ENCODE measurements around the gene RGMA. TPM values are rescaled to one million over a fixed set of nuclear protein-coding genes. Genes with fewer than 3 reads are reported as not detected.

The RGMA gene
- total and polyA plus RNA-seq, 10 of the 15 experiments (the other 5 are each of a cell fraction or from before 2014, with no cell fraction given), result not detected

DNA sequence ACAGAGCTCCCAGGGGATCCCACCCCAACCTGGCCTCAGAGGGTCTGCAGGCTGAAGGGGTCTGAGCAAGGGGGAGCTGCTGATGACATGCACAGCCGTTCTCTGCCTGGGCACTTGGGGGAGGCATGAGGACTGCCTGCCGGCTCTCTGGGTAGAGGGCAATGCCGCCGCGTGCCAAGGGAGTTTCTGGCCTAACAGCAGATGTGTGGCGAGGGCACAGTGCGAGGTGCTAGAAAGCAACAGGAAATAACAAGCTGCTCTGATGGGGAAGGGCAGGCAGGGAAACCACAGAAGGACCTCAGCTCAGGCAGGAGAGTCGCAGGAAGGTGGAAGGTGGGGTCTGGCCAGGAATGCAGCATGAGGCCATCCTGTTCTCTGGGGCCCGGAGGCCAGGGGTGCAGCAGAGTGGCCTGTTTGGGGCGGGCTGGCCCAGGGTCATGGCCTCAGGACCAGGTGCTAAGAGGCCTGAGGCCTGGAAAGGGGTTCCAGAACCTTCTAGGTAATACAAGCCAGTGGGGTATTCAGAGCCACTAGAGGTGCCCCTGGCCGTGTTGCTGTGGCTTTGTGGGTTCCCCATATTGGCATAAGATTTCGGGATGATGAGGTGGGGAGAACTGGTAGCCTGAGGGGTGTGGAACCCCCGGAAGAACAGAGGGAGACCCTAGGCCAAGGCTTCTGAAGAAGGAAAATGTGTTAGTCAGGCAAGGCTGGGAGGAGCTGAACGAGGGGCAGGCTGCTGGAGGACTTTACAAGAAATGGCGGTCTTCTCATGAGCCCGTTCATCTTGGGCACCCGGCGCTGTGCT lies 41.2 kb downstream of the RGMA start:
- FAIRE-seq (no peak), DNase-seq (ENCODE audit: low read depth, low spot score) (no peak), ATAC-seq (no peak; the same call in 1 of the 3 replicates)
- 18% methylated on average over 18 of the region's 18 CpGs for WGBS (ENCODE audit: insufficient coverage, insufficient replicate concordance, low lambda C conversion rate, missing lambda C conversion rate)
- intact Hi-C loops (cut with micrococcal nuclease; ENCODE audit: unreplicated experiment), result no loop called here
- no peak overlapping the region for H3K27ac ChIP-seq (ENCODE audit: control insufficient read depth, insufficient read depth)
- in situ Hi-C loops (cut with MboI), result loop anchor here (25.0 kb wide), 1 partner anchor 1264 kb away; no protein-coding TSS in a partner anchor
- no peaks in the 10 kb centered on the region for H3K27me3 ChIP-seq (replicated peaks in 1 of 2; ENCODE audit: control insufficient read depth in 2 of 2, insufficient read depth in 2 of 2, low read length in 1 of 2)
- no peaks in the 10 kb centered on the region for H3K9me3 ChIP-seq (replicated peaks; ENCODE audit: control insufficient read depth, insufficient read depth, low read length)
- TF ChIP-seq, protein P1, sequence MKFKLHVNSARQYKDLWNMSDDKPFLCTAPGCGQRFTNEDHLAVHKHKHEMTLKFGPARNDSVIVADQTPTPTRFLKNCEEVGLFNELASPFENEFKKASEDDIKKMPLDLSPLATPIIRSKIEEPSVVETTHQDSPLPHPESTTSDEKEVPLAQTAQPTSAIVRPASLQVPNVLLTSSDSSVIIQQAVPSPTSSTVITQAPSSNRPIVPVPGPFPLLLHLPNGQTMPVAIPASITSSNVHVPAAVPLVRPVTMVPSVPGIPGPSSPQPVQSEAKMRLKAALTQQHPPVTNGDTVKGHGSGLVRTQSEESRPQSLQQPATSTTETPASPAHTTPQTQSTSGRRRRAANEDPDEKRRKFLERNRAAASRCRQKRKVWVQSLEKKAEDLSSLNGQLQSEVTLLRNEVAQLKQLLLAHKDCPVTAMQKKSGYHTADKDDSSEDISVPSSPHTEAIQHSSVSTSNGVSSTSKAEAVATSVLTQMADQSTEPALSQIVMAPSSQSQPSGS (IDR thresholded peaks at IDR 0.05; ENCODE audit: low read length), result no peak
- no peak for TF ChIP-seq NFYA (IDR thresholded peaks at IDR 0.05; ENCODE audit: borderline replicate concordance, low read depth, low read length)
- TF ChIP-seq NR2F1 (conservative IDR thresholded peaks at IDR 0.05), result no peak
- no peak for TF ChIP-seq RELA (IDR thresholded peaks at IDR 0.05; ENCODE audit: borderline replicate concordance, partially characterized antibody)
- TF ChIP-seq, protein P2, sequence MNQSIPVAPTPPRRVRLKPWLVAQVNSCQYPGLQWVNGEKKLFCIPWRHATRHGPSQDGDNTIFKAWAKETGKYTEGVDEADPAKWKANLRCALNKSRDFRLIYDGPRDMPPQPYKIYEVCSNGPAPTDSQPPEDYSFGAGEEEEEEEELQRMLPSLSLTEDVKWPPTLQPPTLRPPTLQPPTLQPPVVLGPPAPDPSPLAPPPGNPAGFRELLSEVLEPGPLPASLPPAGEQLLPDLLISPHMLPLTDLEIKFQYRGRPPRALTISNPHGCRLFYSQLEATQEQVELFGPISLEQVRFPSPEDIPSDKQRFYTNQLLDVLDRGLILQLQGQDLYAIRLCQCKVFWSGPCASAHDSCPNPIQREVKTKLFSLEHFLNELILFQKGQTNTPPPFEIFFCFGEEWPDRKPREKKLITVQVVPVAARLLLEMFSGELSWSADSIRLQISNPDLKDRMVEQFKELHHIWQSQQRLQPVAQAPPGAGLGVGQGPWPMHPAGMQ (IDR thresholded peaks at IDR 0.05; ENCODE audit: borderline replicate concordance), result no peak
- TF ChIP-seq, protein P3, sequence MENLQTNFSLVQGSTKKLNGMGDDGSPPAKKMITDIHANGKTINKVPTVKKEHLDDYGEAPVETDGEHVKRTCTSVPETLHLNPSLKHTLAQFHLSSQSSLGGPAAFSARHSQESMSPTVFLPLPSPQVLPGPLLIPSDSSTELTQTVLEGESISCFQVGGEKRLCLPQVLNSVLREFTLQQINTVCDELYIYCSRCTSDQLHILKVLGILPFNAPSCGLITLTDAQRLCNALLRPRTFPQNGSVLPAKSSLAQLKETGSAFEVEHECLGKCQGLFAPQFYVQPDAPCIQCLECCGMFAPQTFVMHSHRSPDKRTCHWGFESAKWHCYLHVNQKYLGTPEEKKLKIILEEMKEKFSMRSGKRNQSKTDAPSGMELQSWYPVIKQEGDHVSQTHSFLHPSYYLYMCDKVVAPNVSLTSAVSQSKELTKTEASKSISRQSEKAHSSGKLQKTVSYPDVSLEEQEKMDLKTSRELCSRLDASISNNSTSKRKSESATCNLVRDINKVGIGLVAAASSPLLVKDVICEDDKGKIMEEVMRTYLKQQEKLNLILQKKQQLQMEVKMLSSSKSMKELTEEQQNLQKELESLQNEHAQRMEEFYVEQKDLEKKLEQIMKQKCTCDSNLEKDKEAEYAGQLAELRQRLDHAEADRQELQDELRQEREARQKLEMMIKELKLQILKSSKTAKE (IDR thresholded peaks at IDR 0.05; ENCODE audit: low read depth, poor library complexity, severe bottlenecking), result no peak
- H3K4me2 ChIP-seq (ENCODE audit: control insufficient read depth, insufficient read depth), result no peak overlapping the region
- RAD21 ChIA-PET (ENCODE audit: unreplicated experiment), result no interaction called here
- no peak overlapping the region for H3K9ac ChIP-seq (ENCODE audit: control insufficient read depth, insufficient read depth, low read length)
- no peaks in the 10 kb centered on the region for H3K4me1 ChIP-seq (ENCODE audit: control insufficient read depth, insufficient read depth, low read length)
- CTCF ChIA-PET, result no interaction called here
- no peak overlapping the region for H2AFZ ChIP-seq (ENCODE audit: control insufficient read depth, low read depth, low read length)
- no peak overlapping the region for H3K4me3 ChIP-seq
- H3K36me3 ChIP-seq (ENCODE audit: control insufficient read depth in 2 of 2, insufficient read depth in 2 of 2, low read length in 1 of 2), result no peaks in the 10 kb centered on the region
- POLR2A ChIA-PET, result no interaction called here
- no peaks in the 10 kb centered on the region for H3K79me2 ChIP-seq (ENCODE audit: control insufficient read depth, insufficient read depth, low read length)
- no TSS peak for BruUV-seq (replicated peaks)
- H4K20me1 ChIP-seq (ENCODE audit: control insufficient read depth, insufficient read depth), result no peaks in the 10 kb centered on the region
- SMC1A ChIA-PET (ENCODE audit: uncharacterized antibody, unreplicated experiment), result interaction anchor here (1.5 kb wide), 1 partner anchor 26 kb away, joined by 3 read pairs; no protein-coding TSS in a partner anchor

Data from GM12878 (cell line).